Endothelial cell of umbilical vein (primary cell): ENCODE measurements around the gene ZNF195. TPM values are rescaled to one million over a fixed set of nuclear protein-coding genes. Genes with fewer than 3 reads are reported as not detected.

Experiments
- BruUV-seq: library from RNA; stranded (reverse); fragments of 400-500 nt; replicated peaks from 2 replicates; lab custom pipeline; 2021; lab: Mats Ljungman, UMichigan
- CTCF ChIA-PET: fragments of 300-600, 350-600 bp; sonication (Branson Sonifier 250); formaldehyde crosslinking; loops from one replicate; lab custom pipeline; 2021; ENCODE audit warnings: antibody characterized with exemption, inconsistent platforms; lab: Charles Lee
- POLR2A ChIA-PET: fragments of 300-600, 350-600 bp; sonication (Branson Sonifier 250); formaldehyde crosslinking; loops from one replicate; lab custom pipeline; 2021; ENCODE audit warnings: antibody characterized with exemption, inconsistent platforms; lab: Charles Lee
- DNase-seq: peaks from one replicate; pipeline ENCODE4 v3.0.0-alpha.2; 2011; ENCODE audit warnings: low read depth, low spot score
- FAIRE-seq: peaks from 2 replicates; lab custom pipeline; 2011; peaks lifted over from hg19 to GRCh38; lab: Jason Lieb, UNC
- H2AFZ ChIP-seq: 2 replicates; pipeline ENCODE4 v1.6.0; 2012; ENCODE audit warnings: low read depth, low read length, control low read depth, inconsistent platforms
- H3K27ac ChIP-seq: 2 replicates; pipeline ENCODE4 v1.5.1; 2011; ENCODE audit warnings: low read depth, mild to moderate bottlenecking, control low read depth, low read length, moderate library complexity; ENCODE audit not compliant: insufficient read depth
- H3K27me3 ChIP-seq, 2 experiments: 2 replicates each; pipeline versions ENCODE4 v1.6.0 to v1.6.1; 2011; ENCODE audit warnings: low read length in 2 of 2, mixed read lengths in 1 of 2; ENCODE audit not compliant: control insufficient read depth in 2 of 2, insufficient read depth in 2 of 2
- H3K36me3 ChIP-seq, 2 experiments: 2 replicates in 1 of 2; 3 replicates in 1 of 2; pipeline ENCODE4 v1.5.1; 2011; ENCODE audit warnings: low read length in 2 of 2, mild to moderate bottlenecking in 1 of 2, moderate library complexity in 1 of 2; ENCODE audit not compliant: control insufficient read depth in 2 of 2, insufficient read depth in 2 of 2; ENCODE audit errors: extremely low read depth in 1 of 2
- H3K4me1 ChIP-seq: 3 replicates; pipeline ENCODE4 v1.5.1; 2011; ENCODE audit warnings: mild to moderate bottlenecking, low read length; ENCODE audit not compliant: control insufficient read depth, insufficient read depth; ENCODE audit errors: extremely low read depth
- H3K4me2 ChIP-seq: 2 replicates; pipeline ENCODE4 v1.6.1; 2011; ENCODE audit warnings: low read length, control low read depth, mixed read lengths; ENCODE audit not compliant: insufficient read depth
- H3K4me3 ChIP-seq, 3 experiments: fragments of 200-600 bp in 1 of 3; sonication (generic), shearing (Covaris generic) in 1 of 3; replicated peaks in 1 of 3; 2 replicates each; pipeline ENCODE4 v1.5.1; 2011 to 2016; ENCODE audit warnings: control low read depth in 3 of 3, low read length in 3 of 3, mild to moderate bottlenecking in 2 of 3, inconsistent platforms in 1 of 3, low read depth in 1 of 3, moderate library complexity in 1 of 3; ENCODE audit not compliant: insufficient read depth in 1 of 3
- H3K79me2 ChIP-seq: 2 replicates; pipeline ENCODE4 v1.6.0; 2012; ENCODE audit warnings: low read length, inconsistent platforms; ENCODE audit not compliant: control insufficient read depth, insufficient read depth
- H3K9ac ChIP-seq: replicated peaks from 2 replicates; pipeline ENCODE3; 2011; ENCODE audit warnings: low read length, control low read depth; ENCODE audit not compliant: insufficient read depth; ENCODE audit errors: extremely low read depth
- H3K9me1 ChIP-seq: replicated peaks from 3 replicates; pipeline ENCODE4 v1.6.0; 2011; ENCODE audit warnings: mild to moderate bottlenecking, low read length; ENCODE audit not compliant: control insufficient read depth, insufficient read depth; ENCODE audit errors: extremely low read depth
- H3K9me3 ChIP-seq: replicated peaks from 2 replicates; pipeline ENCODE4 v1.5.1; 2012; ENCODE audit warnings: low read length, inconsistent platforms; ENCODE audit not compliant: control insufficient read depth, insufficient read depth
- H4K20me1 ChIP-seq: replicated peaks from 2 replicates; pipeline ENCODE3; 2011; ENCODE audit warnings: mild to moderate bottlenecking, low read length; ENCODE audit not compliant: control insufficient read depth, insufficient read depth; ENCODE audit errors: extremely low read depth
- EZH2 ChIP-seq: IDR thresholded peaks from 2 replicates; pipeline ENCODE4 v1.6.1; 2012; ENCODE audit warnings: borderline replicate concordance, low read depth, mild to moderate bottlenecking, moderate library complexity, low read length, inconsistent platforms; ENCODE audit not compliant: severe bottlenecking
- FOS ChIP-seq: IDR thresholded peaks from 2 replicates; pipeline ENCODE4 v1.6.1; 2011; ENCODE audit warnings: mild to moderate bottlenecking, low read length, moderate library complexity, borderline replicate concordance; ENCODE audit not compliant: insufficient read depth
- GATA2 ChIP-seq: IDR thresholded peaks from 2 replicates; pipeline ENCODE4 v1.7.0; 2011; ENCODE audit warnings: low read depth, mild to moderate bottlenecking, moderate library complexity, mixed read lengths, low read length; ENCODE audit not compliant: insufficient read length, insufficient read depth
- JUN ChIP-seq: IDR thresholded peaks from 2 replicates; pipeline ENCODE4 v1.6.1; 2011; ENCODE audit warnings: borderline replicate concordance, low read depth; ENCODE audit not compliant: insufficient read length, insufficient read depth
- MYC ChIP-seq: IDR thresholded peaks from one replicate; pipeline ENCODE4 v1.6.1; 2011; ENCODE audit warnings: mild to moderate bottlenecking, low read depth, low read length
- POLR2A ChIP-seq: IDR thresholded peaks from 2 replicates; pipeline ENCODE4 v1.6.1; 2012; ENCODE audit warnings: low read depth, mild to moderate bottlenecking, control low read depth, low read length
- POLR2AphosphoS5 ChIP-seq: IDR thresholded peaks from 2 replicates; pipeline ENCODE4 v1.6.1; 2012; ENCODE audit warnings: low read depth, mild to moderate bottlenecking, control low read depth, low read length, moderate library complexity; ENCODE audit not compliant: insufficient read depth
- dilution Hi-C: fragments of 300-500 bp; cut with MboI; formaldehyde crosslinking; loops from one replicate; pipeline ENCODE4 v1.15.0; 2019; ENCODE audit warnings: low sequenced_read_pairs; ENCODE audit not compliant: extremely low pct_ligation_motif_present
- intact Hi-C: fragments of 100-400 bp; cut with micrococcal nuclease; formaldehyde crosslinking; loops from one replicate; pipeline ENCODE4 v1.10.0; 2022
- polyA plus RNA-seq, 4 experiments: library from polyadenylated mRNA; depleted of rRNA in 3 of 4; stranded (reverse) in 3 of 4; unstranded in 1 of 4; fragments of >200 nt; gene quantifications; 2 replicates each; pipeline versions ENCODE4 v1.2.1 to v1.2.3, GENCODE V29; 2011 to 2012; ENCODE audit warnings: missing spikeins in 1 of 4
- total RNA-seq: library from RNA; stranded (reverse); gene quantifications from 2 replicates; pipeline ENCODE4 v1.2.3, GENCODE V29; 2021
- TF ChIP-seq, protein P1 (sequence below), 2 donors: IDR thresholded peaks; 1 replicate in 1 of 2; 2 replicates in 1 of 2; pipeline ENCODE4 v1.5.1; 2011; ENCODE audit warnings: low read length in 2 of 2, mild to moderate bottlenecking in 2 of 2, moderate library complexity in 2 of 2, control low read depth in 1 of 2, inconsistent platforms in 1 of 2, low read depth in 1 of 2; ENCODE audit not compliant: insufficient read depth in 1 of 2; ENCODE audit errors: extremely low read depth in 1 of 2
- TF ChIP-seq, protein P2 (sequence below): IDR thresholded peaks from 2 replicates; pipeline ENCODE4 v1.6.1; 2011; ENCODE audit not compliant: insufficient read depth, insufficient read length

Gene ZNF195
- total and polyA plus RNA-seq, 2 donors (not counting 3 experiments of a cell fraction or from before 2014, with no cell fraction given): 12.8 to 32.5 TPM

DNA sequence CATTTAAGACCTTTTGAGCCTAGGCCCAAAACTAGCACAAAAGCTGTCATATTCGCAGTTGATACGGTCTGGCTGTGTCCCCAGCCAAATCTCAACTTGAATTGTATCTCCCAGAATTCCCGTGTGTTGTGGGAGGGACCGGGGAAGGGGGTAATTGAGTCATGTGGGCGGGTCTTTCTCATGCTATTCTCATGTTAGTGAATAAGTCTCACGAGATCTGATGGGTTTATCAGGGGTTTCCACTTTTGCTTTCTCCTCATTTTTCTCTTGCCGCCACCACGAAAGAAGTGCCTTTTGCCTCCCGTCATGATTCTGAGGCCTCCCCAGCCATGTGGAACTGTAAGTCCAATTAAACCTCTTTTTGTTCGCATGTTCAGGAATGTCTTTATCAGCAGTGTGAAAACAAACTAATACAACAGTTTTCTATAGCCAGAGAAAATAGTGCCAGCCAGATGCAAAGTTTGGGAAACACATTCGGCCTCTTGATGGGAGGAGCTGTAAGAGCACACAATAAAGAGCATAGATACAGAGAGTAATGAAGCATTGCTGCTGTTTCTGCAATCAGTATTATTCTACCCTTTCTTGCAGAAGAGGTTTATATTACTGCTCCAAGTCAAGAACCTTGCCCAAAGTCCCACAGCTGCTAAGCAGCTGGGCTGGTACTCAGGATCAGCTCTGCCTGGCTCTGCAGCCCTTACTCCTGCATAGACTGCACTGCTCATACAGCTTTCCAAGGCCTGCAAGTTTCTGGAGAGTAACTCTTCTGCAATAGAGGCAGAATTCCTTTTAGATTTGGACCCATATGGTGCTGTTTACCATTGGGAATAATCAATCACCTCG is 2.0 kb upstream of the ZNF195 start:
- Histone ChIP-seq H3K4me1 (peaks cover 12% of the 10 kb centered on the region), H4K20me1 (no peaks in the 10 kb centered on the region), H3K4me3 (no peak overlapping the region), H3K9me3 (no peaks in the 10 kb centered on the region), H3K27ac (no peak overlapping the region), H3K9ac (no peak overlapping the region), H3K79me2 (peaks cover 29% of the 10 kb centered on the region), H3K27me3 (peaks cover 0 to 5% of the 10 kb centered on the region in 2 experiments), H3K4me2 (no peak overlapping the region), H3K9me1 (no peaks in the 10 kb centered on the region), H2AFZ (no peak overlapping the region), H3K36me3 (peaks cover 0 to 2% of the 10 kb centered on the region in 2 experiments)
- TF ChIP-seq POLR2AphosphoS5 (no peak), JUN (no peak), FOS (no peak), EZH2 (no peak), GATA2 (no peak), MYC (no peak), POLR2A (no peak)
- TF ChIP-seq, protein P1, sequence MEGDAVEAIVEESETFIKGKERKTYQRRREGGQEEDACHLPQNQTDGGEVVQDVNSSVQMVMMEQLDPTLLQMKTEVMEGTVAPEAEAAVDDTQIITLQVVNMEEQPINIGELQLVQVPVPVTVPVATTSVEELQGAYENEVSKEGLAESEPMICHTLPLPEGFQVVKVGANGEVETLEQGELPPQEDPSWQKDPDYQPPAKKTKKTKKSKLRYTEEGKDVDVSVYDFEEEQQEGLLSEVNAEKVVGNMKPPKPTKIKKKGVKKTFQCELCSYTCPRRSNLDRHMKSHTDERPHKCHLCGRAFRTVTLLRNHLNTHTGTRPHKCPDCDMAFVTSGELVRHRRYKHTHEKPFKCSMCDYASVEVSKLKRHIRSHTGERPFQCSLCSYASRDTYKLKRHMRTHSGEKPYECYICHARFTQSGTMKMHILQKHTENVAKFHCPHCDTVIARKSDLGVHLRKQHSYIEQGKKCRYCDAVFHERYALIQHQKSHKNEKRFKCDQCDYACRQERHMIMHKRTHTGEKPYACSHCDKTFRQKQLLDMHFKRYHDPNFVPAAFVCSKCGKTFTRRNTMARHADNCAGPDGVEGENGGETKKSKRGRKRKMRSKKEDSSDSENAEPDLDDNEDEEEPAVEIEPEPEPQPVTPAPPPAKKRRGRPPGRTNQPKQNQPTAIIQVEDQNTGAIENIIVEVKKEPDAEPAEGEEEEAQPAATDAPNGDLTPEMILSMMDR (IDR thresholded peaks at IDR 0.05; ENCODE audit: extremely low read depth in 1 of 2, insufficient read depth in 1 of 2, low read depth in 1 of 2, low read length in 2 of 2): no peak
- TF ChIP-seq, protein P2, sequence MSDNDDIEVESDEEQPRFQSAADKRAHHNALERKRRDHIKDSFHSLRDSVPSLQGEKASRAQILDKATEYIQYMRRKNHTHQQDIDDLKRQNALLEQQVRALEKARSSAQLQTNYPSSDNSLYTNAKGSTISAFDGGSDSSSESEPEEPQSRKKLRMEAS: no peak
- intact Hi-C loops (no loop called here), dilution Hi-C loops (no loop called here)
- ChIA-PET CTCF (interaction anchor here (1.0 to 3.5 kb wide), 3 partner anchors 25 to 40 kb away, joined by 3 to 36 read pairs (median 4); no protein-coding TSS in a partner anchor), POLR2A (no interaction called here)
- no peak for DNase-seq
- no TSS peak for BruUV-seq
- no peak for FAIRE-seq
